Karpas-422 (cell line): ENCODE results near the gene TALDO1. TPM values are rescaled to one million over a fixed set of nuclear protein-coding genes. Genes with fewer than 3 reads are reported as not detected.
A peak's percentile ranks its signal among the peaks of the same experiment; 100 is the strongest.

Experiments
- DNase-seq: peaks from one replicate; pipeline ENCODE4 v3.0.0-alpha.2; 2015
- H2AFZ ChIP-seq: fragments of 200-600 bp; sonication (generic); 2 replicates; pipeline ENCODE4 v1.6.1; 2014; ENCODE audit warnings: antibody characterized with exemption, low read length, mixed read lengths
- H3K27ac ChIP-seq: fragments of 200-600 bp; sonication (generic); 2 replicates; pipeline ENCODE4 v1.5.1; 2014; ENCODE audit warnings: mild to moderate bottlenecking, low read length, moderate library complexity
- H3K27me3 ChIP-seq: fragments of 200-600 bp; sonication (generic); 2 replicates; pipeline ENCODE4 v1.6.1; 2014; ENCODE audit warnings: low read length, mixed read lengths
- H3K36me3 ChIP-seq: fragments of 200-600 bp; sonication (generic); 2 replicates; pipeline ENCODE4 v1.6.1; 2014; ENCODE audit warnings: low read length, mixed read lengths; ENCODE audit not compliant: insufficient read depth
- H3K4me1 ChIP-seq: fragments of 200-600 bp; sonication (generic); 2 replicates; pipeline ENCODE4 v1.6.1; 2014; ENCODE audit warnings: mild to moderate bottlenecking, low read length, mixed read lengths
- H3K4me2 ChIP-seq: fragments of 200-600 bp; sonication (generic); 2 replicates; pipeline ENCODE4 v1.6.1; 2014; ENCODE audit warnings: low read length, low read depth, mild to moderate bottlenecking; ENCODE audit not compliant: poor library complexity, severe bottlenecking
- H3K4me3 ChIP-seq: fragments of 200-600 bp; sonication (generic); 2 replicates; pipeline ENCODE4 v1.5.1; 2014; ENCODE audit warnings: mild to moderate bottlenecking, antibody characterized with exemption, low read length, mixed read lengths
- H3K79me2 ChIP-seq: fragments of 200-600 bp; sonication (generic); 2 replicates; pipeline ENCODE4 v1.6.1; 2014; ENCODE audit warnings: mild to moderate bottlenecking, low read length, mixed read lengths
- H3K9ac ChIP-seq: fragments of 200-600 bp; sonication (generic); 2 replicates; pipeline ENCODE4 v1.6.0; 2014; ENCODE audit warnings: low read length
- H3K9me2 ChIP-seq: fragments of 200-600 bp; sonication (generic), shearing (Covaris generic); replicated peaks from 2 replicates; pipeline ENCODE4 v1.6.0; 2014; ENCODE audit warnings: mild to moderate bottlenecking, low read length, moderate library complexity; ENCODE audit not compliant: insufficient read depth
- H3K9me3 ChIP-seq: fragments of 300-700, 200-600 bp; sonication (generic); 2 replicates; pipeline ENCODE4 v1.6.1; 2014; ENCODE audit warnings: low read length, mixed read lengths
- H4K20me1 ChIP-seq: fragments of 200-600 bp; sonication (generic); 2 replicates; pipeline ENCODE4 v1.6.1; 2014; ENCODE audit warnings: mild to moderate bottlenecking, antibody characterized with exemption, low read length, low read depth; ENCODE audit not compliant: insufficient read depth
- total RNA-seq: library from RNA; depleted of rRNA; stranded (reverse); fragments of >200 nt; shearing (Covaris generic); gene quantifications from 2 replicates; pipeline ENCODE4 v1.2.3, GENCODE V29; 2014; ENCODE audit warnings: low replicate concordance

Gene TALDO1
- total RNA-seq, 1 experiment from 2014 or later = 127 TPM

DNA sequence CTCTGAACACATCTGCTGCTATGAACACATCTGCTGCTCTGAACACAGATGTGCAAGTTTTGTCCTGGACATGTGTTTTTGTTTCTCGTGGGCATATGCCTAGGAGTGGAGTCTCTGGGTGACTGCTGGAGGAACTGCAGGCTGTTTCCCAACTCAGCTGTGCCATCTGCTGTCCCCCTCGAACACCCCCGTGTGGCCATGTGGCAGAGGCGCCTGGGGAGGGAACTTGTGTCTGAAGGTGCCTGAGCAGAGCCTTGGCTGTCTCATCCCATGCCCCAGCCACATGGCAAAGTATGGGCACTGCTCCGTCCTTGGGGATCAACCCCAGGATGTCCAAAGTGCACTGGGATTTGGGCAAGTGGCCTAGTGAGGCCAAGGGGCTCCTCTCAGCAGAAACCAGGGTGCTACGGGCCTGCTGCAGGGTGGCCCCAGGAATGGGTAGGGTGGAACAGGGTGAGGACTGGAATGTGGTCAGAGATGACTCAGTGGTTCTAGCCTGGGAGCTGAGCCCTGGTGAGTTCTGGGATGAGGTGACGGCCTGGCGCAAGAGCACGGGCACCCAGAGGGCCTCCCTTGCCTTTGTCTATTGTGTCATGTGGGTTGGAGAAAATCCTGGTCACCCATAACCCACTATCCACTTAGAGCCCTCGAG is 15.3 kb downstream of the TALDO1 start:
- H4K20me1 ChIP-seq = peaks cover 11% of the 10 kb centered on the region; the same call in 1 of the 2 replicates
- H3K9me2 ChIP-seq = no peaks in the 10 kb centered on the region

DNA sequence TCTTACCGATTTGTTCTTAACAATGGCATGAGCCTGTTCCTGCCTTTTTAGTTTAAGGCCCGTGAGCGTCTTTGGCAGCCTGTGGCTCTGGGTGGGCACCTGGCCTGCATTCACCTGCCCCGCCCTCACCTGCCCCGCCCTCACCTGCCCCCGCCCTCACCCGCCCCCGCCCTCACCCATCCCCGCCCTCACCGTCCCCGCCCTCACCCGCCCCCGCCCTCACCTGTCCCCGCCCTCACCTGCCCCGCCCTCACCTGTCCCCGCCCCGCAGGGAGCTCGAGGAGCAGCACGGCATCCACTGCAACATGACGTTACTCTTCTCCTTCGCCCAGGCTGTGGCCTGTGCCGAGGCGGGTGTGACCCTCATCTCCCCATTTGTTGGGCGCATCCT is 15.8 kb downstream of the TALDO1 start:
- H3K27me3 ChIP-seq = no peaks in the 10 kb centered on the region
- peaks cover 11% of the 10 kb centered on the region; the same call in 1 of the 2 replicates for H4K20me1 ChIP-seq
- H3K9me2 ChIP-seq = no peaks in the 10 kb centered on the region
- no peaks in the 10 kb centered on the region for H3K79me2 ChIP-seq
- no peak for DNase-seq
- no peak overlapping the region for H3K27ac ChIP-seq
- no peak overlapping the region for H2AFZ ChIP-seq
- H3K4me1 ChIP-seq = no peaks in the 10 kb centered on the region
- no peak overlapping the region for H3K4me2 ChIP-seq
- no peak overlapping the region for H3K4me3 ChIP-seq
- no peak overlapping the region for H3K9ac ChIP-seq
- no peaks in the 10 kb centered on the region for H3K9me3 ChIP-seq
- H3K36me3 ChIP-seq = peaks cover 32% of the 10 kb centered on the region

More for the DNA sequence above, 15.3 kb downstream of the TALDO1 start:
- no peak overlapping the region for H3K4me3 ChIP-seq
- DNase-seq = peak; percentile 72
- no peaks in the 10 kb centered on the region for H3K27me3 ChIP-seq
- H3K9me3 ChIP-seq = no peaks in the 10 kb centered on the region
- H3K9ac ChIP-seq = no peak overlapping the region
- H2AFZ ChIP-seq = no peak overlapping the region
- no peak overlapping the region for H3K27ac ChIP-seq
- H3K4me2 ChIP-seq = no peak overlapping the region
- no peaks in the 10 kb centered on the region for H3K79me2 ChIP-seq
- H3K36me3 ChIP-seq = peaks cover 32% of the 10 kb centered on the region
- H3K4me1 ChIP-seq = no peaks in the 10 kb centered on the region

DNA sequence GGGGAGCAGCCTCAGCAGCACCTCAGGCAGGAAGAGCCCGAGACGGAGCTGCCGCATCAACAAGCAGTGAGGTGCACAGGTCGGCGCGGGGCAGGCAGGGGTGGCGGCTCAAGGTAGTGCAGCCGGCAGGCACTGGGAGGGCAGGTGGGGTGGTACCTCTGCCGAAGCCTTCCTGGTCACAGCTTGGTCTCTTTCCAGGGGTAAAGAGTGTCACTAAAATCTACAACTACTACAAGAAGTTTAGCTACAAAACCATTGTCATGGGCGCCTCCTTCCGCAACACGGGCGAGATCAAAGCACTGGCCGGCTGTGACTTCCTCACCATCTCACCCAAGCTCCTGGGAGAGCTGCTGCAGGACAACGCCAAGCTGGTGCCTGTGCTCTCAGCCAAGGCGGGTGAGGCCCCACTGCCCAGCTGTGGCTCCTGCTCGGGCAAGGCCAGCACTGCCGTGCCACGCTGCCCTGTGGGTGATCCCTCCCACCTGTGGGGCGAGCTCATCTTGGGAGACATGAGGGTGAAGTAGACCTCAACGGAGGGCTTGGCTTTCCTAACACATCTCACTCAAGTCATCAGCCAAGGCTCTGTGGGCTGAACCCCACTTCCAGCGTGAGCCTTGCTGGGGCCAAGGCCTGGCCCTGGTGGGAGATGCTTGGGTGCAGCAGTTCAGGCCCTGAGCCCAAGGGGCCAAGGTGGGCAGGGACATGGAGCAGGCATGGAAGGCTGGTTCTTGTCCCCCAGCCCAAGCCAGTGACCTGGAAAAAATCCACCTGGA is 16.5 kb downstream of the TALDO1 start:
- Histone ChIP-seq H3K4me3 (no peak overlapping the region), H3K9me2 (no peaks in the 10 kb centered on the region), H3K36me3 (peaks cover 32% of the 10 kb centered on the region), H3K27ac (no peak overlapping the region), H3K4me2 (no peak overlapping the region), H3K9ac (no peak overlapping the region), H3K4me1 (no peaks in the 10 kb centered on the region), H3K27me3 (no peaks in the 10 kb centered on the region), H2AFZ (no peak overlapping the region), H3K79me2 (no peaks in the 10 kb centered on the region), H3K9me3 (no peaks in the 10 kb centered on the region), H4K20me1 (peaks cover 11% of the 10 kb centered on the region; the same call in 1 of the 2 replicates)
- DNase-seq = no peak

DNA sequence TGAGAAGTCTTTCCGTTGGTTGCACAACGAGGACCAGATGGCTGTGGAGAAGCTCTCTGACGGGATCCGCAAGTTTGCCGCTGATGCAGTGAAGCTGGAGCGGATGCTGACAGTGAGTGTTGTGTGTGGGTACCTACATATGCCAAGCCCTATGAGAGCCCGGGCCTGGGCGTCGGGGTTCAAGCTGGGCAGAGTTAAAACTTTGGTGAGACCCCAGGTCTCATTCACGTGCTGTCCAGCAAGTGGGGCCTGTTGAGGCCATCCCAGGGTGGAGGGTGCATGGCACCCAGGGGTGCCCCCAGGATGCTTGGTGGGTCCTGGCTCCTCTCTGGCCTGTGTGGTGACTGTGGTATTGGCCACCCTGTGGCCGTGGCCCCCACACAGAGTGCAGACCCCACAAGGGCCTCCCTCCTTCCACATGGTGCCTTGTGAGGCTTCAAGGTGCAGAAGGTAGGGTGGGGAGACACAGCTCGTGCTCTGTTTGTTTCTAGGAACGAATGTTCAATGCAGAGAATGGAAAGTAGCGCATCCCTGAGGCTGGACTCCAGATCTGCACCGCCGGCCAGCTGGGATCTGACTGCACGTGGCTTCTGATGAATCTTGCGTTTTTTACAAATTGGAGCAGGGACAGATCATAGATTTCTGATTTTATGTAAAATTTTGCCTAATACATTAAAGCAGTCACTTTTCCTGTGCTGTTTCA is 17.2 kb downstream of the TALDO1 start:
- no peak overlapping the region for H3K4me2 ChIP-seq
- peaks cover 11% of the 10 kb centered on the region; the same call in 1 of the 2 replicates for H4K20me1 ChIP-seq
- DNase-seq = no peak
- no peaks in the 10 kb centered on the region for H3K9me3 ChIP-seq
- H3K27ac ChIP-seq = no peak overlapping the region
- H3K36me3 ChIP-seq = peaks cover 32% of the 10 kb centered on the region
- H2AFZ ChIP-seq = no peak overlapping the region
- H3K9ac ChIP-seq = no peak overlapping the region
- H3K4me3 ChIP-seq = no peak overlapping the region
- H3K79me2 ChIP-seq = no peaks in the 10 kb centered on the region
- H3K4me1 ChIP-seq = no peaks in the 10 kb centered on the region
- no peaks in the 10 kb centered on the region for H3K9me2 ChIP-seq
- H3K27me3 ChIP-seq = no peaks in the 10 kb centered on the region

DNA sequence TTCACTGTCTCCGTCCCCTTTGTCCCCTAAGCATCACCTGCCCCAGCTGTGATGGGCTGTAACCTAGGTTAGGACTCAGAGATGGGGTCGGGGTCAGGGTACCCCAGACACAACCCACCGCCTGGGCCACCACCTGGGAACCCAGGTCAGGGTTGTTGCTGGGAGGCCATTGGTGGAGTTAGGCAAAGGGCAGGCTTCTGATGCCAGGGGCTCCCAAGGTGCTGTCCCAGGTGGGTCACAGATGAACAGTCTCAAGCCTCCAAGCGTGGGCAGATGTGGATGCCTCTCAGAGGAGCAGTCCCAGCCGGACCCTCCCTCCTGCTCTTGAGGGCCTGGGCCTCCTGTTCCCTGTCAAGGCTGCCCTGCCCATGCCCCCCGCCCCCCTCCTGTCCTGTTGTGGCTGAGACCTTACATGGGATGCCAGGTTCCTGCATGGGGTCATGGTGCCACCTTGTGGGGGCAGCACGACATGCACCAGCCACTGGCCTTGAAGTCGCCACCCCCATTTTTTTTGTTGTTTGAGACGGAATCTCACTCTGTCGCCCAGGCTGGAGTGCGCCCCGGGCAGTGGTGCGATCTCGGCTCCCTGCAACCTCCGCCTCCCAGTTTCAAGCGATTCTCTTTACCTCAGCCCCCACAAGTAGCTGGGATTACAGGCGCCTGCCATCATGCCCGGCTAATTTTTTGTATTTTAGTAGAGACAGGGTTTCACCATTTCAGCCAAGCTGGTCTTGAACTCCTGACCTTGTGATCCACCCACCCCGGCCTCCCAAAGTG is 17.9 kb downstream of the TALDO1 start:
- no peak overlapping the region for H3K27ac ChIP-seq
- no peak overlapping the region for H3K4me3 ChIP-seq
- no peak overlapping the region for H2AFZ ChIP-seq
- peaks cover 11% of the 10 kb centered on the region; the same call in 1 of the 2 replicates for H4K20me1 ChIP-seq
- no peak overlapping the region for H3K9ac ChIP-seq
- no peaks in the 10 kb centered on the region for H3K79me2 ChIP-seq
- H3K27me3 ChIP-seq = no peaks in the 10 kb centered on the region
- peak; percentile 89 for DNase-seq
- H3K4me2 ChIP-seq = no peak overlapping the region
- no peaks in the 10 kb centered on the region for H3K9me3 ChIP-seq
- no peaks in the 10 kb centered on the region for H3K4me1 ChIP-seq
- no peaks in the 10 kb centered on the region for H3K9me2 ChIP-seq
- peaks cover 32% of the 10 kb centered on the region for H3K36me3 ChIP-seq

DNA sequence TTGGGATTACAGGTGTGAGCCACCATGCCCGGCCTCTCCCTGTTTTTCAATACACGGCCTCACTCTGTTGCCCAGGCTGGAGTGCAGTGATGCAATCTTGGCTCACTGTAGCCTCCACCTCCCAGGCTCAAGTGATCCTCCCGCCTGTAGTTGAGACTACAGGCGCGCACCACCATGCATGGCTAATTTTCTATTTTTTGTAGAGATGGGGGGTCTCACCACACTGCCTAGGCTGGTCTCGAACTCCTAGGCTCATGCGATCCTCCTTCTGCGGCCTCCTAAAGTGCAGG is 18.5 kb downstream of the TALDO1 start:
- no peaks in the 10 kb centered on the region for H3K9me2 ChIP-seq
- no peak for DNase-seq
- H3K9ac ChIP-seq = no peak overlapping the region
- no peaks in the 10 kb centered on the region for H3K79me2 ChIP-seq
- H3K27me3 ChIP-seq = no peaks in the 10 kb centered on the region
- H3K4me3 ChIP-seq = no peak overlapping the region
- H3K9me3 ChIP-seq = no peaks in the 10 kb centered on the region
- no peak overlapping the region for H3K27ac ChIP-seq
- H3K4me2 ChIP-seq = no peak overlapping the region
- no peaks in the 10 kb centered on the region for H3K4me1 ChIP-seq
- H3K36me3 ChIP-seq = peaks cover 37% of the 10 kb centered on the region
- H4K20me1 ChIP-seq = peaks cover 11% of the 10 kb centered on the region; the same call in 1 of the 2 replicates
- H2AFZ ChIP-seq = no peak overlapping the region

DNA sequence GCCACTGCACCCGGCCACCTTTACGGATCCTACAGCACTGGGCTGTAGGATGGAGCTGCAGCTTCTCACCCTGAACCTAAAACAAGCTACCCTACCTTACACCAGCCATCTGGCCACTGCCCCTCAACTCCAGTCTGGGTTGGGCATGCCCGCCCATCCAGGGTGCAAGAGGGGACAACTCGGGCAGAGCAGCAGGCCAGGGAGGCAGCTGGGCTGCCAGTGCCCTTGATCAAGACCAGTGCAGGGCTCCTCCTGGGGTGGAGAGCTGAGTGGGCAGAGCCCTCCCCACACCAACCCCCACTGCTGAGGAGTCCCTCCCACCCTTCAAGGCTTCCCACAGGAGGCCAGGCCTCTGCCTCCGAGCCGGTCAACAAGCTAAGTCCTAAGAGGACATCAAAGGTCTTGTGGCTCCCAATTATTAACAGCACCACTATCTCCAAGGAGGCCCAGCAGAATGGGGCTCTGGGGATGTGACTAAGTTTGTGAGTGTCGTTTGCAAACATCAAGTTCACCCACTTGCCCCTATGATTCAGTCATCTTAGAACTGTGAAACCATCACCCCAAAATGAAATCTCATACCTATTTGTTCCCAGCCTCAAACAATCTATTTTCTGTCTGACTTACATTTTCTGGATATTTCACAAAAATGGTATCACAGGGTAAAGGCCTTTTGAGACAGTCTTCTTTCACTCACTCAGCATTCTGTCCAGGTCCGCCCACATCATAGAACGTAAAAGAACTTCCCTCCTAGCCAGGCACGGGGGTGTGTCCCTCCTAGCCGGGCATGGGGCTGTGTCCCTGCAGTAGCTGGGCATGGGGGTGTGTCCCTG is 19.1 kb downstream of the TALDO1 start:
- Histone ChIP-seq H3K4me1 (no peaks in the 10 kb centered on the region), H3K9me2 (no peaks in the 10 kb centered on the region), H3K27ac (no peak overlapping the region), H3K4me3 (no peak overlapping the region), H3K4me2 (no peak overlapping the region), H3K9ac (no peak overlapping the region), H3K79me2 (no peaks in the 10 kb centered on the region), H3K9me3 (no peaks in the 10 kb centered on the region), H2AFZ (no peak overlapping the region), H3K36me3 (peaks cover 39% of the 10 kb centered on the region), H3K27me3 (no peaks in the 10 kb centered on the region), H4K20me1 (peaks cover 17% of the 10 kb centered on the region; the same call in 1 of the 2 replicates)
- DNase-seq = no peak
